T-helper 2 cell (primary cell): ENCODE results near the gene SPTLC1.
A peak's percentile ranks its signal among the peaks of the same experiment; 100 is the strongest.

Source experiments
- DNase-seq, 5 experiments: peaks; one replicate each; pipeline versions ENCODE4 v3.0.0 to v3.0.0-alpha.2; 2012 to 2022

Gene SPTLC1

DNA sequence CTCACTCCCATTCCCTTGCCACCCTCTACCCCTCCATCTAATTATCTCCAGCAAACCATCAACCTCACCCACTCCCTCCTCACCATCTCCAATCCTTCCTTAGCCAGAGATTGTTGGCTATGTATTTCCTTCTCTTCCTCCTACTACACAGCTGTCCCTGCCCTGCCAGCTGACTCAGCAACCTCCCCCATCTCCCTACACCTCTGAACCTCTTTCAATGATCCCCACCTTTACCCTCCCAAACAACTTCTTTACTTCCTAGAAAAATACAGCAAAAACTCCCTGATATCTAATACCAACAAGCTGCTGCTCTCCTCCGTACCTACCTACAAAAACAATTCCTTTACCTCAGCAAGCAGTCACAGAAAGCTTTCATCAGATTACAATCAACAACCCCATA lies 37.3 kb downstream of the SPTLC1 start:
- no peak for DNase-seq

DNA sequence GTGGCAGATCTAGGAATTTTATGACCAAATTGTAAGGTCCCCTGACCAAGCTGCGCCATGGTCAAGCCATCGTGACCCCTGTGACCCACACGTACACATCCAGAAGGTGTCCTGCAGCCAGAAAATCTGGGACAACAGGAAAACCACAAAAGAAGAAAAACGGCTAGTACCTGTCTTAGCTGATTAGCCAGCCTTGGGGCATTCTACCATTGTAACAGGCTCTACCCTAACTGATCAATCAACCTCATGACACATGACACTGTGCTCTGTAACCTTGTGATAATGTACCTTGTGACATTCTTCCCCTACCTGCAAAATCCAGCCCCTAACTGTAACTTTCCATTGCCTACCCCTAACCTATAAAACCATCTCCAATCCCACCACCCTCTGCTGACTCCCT lies 43.6 kb downstream of the SPTLC1 start:
- no peak for DNase-seq

DNA sequence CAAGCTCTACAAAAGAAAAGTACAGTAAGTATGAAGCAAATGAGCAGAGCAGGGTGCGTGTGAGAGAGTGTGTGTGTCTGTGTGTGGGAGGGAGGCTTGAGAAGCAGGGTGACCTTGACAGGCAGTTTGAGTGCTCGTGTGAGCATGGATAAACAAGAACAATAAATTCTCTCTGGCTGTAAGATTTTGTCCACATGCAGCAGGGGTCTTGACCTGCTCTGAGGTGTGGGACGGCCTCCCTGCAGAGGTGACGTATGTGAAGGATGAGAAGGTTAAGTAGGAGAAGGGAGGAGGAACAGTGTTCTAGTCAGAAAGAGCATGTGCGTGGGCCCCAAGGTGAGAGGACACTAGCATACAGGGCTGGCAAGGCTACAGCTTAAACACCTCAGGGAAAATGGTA lies 49.0 kb downstream of the SPTLC1 start:
- no peak for DNase-seq

DNA sequence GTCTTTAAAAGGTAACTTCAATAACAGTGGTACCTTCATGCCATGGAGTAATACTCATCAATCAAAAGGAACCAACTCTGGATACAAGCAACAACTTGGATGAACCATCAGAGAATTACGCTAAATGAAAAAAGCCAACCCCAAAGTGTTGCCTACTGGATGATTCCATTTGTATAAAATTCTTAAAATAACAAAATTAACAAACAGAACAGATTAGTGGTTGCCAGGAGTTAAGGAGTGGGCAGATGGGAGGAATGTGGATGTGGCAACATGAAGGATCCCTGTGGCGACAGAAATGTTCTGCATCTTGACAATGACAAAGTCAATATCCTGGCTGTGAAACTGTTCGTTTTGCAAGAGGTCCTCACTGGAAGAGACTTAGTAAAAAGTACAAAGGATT lies 50.5 kb downstream of the SPTLC1 start:
- no peak for DNase-seq

DNA sequence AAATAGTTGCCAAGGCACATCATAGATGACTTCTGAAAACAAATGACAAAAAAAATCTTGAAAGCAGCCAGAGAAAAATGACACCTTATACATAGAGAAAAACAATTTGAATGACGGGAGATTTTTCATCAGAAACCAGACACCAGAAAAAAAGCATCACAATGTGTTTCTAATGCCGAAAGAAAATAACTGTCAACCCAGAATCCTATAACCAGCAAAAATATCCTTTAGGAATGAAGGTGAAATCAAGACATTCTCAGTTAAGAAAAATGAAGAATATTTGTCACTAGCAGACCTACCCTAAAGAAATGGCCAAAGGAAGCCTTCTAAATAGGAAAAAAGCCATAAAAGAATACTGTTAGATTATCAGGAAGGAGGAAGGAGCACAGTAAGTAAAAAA lies 54.0 kb downstream of the SPTLC1 start:
- DNase-seq: no peak

DNA sequence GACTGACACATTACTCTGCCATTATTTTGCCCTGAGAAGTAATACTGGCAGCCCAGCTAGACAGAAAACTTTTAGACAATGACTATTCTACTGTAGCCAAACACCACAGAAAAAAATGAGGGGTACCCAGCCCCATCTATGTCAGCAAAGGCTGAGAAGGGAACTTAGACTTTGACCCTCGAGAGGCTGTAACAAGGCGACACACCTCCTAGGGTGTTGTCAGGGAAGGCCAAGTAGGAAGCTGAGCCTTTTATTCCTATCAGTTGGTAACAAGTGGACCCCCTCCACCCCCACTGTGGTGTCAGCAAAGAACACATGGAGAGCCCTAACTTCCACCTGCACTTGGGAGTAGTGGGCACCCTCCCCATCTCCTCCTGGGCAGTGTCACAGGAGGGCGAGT lies 55.6 kb downstream of the SPTLC1 start:
- no peak for DNase-seq

DNA sequence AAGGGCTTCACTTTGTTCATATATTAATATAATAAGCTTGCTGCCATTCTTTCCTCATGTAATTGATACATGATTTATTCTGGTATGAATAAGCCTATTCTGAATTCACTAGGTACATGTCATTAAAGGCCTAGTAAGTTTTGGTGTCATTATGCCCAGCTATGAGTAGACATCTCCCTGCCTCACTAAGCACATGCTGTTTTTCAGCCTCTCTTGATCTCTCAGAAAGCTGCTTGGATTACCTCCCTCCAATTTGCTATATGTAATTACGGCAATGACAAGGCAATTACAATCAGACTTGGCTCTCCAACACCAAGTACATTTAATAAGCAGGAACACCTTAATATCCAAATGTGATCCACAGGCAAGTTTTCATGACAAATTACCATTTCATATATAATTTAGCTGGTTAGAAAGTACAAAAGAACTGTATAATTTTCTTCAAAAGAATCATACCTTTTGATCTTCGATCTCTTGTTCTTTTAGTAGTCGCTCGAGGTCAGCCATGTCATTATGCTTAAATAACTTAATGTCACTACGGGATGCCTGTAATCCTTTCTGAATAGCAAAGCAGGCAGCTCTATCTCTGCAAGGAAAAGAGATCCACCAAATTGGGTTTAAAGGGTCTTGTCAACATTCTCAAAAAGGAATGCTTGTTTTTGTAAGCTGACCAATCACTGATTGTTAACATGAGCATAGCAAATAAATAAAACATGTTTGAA lies 56.3 kb downstream of the SPTLC1 start:
- DNase-seq: peak in 1 of 5 experiments; percentile 2

DNA sequence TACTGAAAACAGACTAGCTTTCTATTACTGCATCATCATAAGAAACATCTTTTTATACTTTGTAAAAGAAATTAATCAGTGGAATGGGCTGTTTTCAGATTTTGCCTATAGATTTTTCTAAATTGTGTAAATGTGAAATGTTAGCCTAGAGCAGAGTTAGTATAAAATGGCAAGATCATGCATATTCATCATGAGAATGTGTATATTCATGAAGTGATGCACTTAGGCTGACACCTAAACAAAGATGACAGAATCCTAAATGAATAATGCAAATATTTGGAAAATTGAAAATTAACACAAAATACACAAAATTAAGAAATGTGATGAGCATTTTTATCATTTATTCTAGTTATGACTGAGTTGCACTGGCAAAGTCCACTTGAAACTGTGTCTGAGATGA lies 57.2 kb downstream of the SPTLC1 start:
- no peak for DNase-seq

DNA sequence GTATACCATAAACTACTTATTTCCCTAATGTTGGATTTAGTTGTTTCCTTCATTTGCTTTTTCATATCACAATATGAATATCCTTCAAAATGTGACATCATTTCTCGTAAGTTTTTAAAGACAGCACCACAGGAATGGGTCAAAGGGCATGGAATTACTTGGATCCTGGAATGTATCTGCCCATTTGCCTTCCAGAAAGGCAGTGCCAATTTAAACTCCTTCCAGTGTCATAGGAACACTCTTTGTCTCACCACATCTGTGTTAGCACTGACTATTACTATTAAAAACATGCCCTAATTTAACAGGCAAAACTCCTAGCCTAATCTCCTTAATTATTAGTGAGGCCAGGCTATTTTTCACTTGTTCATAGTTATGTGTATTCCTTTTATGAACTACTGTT lies 58.0 kb downstream of the SPTLC1 start:
- no peak for DNase-seq

DNA sequence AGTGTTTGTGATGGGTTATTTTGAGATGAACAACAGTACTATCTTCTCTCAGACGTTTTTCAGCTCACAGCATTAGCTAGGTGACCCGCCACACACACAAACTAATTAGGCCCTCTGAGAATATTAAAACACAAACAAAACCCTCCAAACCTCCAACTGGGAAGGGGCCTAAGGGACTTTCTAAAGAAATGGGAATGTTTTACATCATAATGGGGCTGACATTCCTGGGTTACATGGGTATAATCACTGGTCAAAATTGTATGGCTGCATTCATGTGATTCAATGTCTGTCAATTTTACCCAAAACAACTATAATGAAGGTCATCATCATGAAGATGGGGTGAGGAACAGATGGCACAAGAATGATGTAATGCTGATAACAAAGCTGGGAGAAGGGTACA lies 59.6 kb downstream of the SPTLC1 start:
- no peak for DNase-seq

DNA sequence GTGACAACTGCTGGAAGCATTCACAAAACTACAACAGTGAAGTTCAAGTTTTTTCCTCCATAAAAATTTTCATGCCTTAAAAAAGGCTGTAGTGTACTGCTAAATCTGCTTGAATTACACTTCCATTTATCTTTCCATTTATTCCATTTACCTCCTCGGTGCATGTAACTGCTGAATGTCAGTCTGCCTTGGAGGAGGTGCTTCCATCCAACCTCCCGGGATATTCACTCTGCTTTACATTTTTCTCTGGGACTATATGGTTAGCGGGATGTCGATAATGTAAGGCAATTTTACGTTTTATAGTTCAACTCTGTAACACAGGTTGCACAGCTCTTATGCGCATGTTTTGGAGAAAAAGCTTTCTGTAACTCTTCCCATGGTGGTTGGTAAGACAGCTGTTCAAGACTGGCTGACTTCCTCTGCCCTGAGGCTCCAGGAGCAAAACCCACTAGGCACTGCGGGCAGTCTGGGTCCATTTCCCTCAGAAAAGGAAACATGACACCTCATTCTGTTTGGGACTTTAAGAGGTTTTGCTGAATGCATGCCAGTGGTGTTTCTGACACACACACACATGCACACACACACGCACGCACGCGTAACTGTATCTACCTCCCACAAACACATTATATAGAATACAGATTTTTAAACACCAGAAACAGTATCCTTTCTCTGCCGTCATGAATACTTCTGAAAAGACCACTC lies 66.1 kb downstream of the SPTLC1 start:
- no peak for DNase-seq

DNA sequence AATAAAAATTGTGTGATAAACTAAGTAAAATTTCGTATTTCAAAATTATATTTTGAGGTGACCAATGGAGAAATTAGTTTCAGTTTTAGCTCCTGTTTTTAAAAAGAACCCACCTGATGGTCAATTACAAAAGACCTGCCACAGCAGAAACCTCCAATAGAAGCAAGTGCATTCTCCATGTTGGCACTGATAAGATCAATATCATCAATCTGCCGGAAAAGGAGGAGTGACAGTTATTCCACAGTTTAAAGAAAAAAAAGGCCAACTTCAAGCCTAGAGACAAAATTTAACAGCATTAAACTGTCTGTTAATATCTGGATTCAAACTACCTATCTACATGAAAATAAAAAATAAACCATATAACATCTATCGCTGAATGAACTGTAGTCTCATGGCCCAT lies 67.7 kb downstream of the SPTLC1 start:
- no peak for DNase-seq

DNA sequence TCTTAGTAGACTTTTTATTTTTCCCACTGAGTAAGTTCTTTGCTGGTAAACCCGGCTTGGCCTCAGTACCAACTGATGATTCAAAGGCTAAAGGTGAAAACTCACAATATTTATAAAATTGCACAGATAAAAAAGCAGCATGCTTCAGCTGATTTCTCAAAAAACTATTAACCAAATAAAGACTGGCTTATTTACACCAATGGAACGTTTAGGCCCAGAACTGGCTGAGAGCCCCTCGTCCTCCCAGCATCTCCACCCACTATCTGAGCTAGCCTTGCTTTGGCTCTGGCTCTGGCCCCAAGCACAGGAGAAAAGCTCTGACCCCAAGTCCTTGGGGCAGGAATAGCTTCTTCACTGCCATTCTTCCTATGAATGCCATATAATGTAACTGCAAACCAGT lies 68.5 kb downstream of the SPTLC1 start:
- DNase-seq: no peak

DNA sequence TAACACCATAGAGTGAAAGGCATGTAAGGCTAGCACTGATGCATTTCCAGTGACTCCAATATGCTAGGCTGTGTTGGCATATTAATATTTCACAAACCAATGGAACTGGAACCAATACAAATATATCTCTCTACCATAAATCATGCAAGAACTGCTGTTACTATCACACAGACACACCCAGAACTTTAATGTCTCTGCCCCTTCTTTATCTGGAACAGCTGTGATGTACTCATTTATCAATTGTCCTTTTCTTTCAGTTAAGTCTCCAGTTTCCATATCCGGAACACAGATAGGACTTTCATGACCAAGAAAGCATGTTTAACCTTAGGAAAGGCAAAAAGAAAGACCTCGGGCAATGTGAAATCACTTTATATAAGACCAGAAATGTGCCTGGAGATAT lies 70.3 kb downstream of the SPTLC1 start:
- no peak for DNase-seq

DNA sequence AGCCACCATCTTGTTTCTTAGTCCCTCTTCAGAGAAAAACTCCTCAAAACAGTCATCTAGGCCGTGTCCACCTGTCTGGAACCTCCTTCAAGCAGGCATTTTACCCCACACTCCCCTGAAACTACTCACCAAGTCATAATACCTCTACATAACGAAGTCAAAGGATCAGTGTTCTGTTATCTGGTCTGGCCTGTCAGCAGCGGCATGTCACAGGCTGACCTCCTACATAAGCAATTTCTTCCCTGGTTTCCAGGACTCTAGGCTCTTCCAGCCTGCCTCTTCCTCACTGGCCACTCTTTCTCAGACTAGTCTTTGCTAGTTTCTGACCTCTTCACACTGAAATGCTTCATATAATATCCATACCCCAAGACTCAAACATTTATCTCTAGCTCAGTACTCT lies 72.2 kb downstream of the SPTLC1 start:
- no peak for DNase-seq

DNA sequence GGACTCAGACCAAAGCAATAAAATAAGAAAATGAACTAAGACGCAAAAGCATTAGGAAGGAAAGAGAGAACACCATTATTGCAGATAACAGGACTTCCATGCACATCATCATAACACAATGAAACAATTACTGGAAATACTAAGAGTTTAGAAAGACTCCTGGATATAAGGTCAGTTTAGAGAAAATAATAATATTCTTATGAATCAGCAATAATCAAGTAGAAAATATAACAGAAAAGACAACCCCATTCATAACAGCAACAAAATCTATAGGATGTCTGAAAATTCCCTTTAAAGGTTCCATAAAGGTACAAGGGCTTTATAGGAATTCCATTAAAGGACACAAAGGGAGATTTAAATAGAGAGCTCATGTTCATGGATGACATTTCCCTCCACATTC lies 73.0 kb downstream of the SPTLC1 start:
- DNase-seq: no peak

DNA sequence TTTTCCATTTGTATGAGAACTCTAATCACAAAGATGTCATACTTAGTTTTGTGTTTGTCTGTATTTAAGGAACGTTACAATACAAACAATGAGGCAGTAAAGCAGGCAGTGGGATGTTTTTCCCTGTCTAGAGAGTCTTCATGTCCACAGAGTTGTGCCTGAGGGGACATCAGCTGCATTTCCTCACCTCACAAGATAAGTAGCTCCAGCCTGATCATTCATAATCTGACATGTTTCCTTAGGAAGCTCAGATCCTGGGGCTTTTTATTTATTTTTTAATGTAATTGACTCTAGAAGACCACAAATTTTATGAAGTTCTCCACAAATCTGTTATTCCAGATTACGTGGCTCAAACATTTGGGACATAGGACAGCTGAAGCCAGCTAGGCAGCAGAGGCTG lies 78.5 kb downstream of the SPTLC1 start:
- no peak for DNase-seq

DNA sequence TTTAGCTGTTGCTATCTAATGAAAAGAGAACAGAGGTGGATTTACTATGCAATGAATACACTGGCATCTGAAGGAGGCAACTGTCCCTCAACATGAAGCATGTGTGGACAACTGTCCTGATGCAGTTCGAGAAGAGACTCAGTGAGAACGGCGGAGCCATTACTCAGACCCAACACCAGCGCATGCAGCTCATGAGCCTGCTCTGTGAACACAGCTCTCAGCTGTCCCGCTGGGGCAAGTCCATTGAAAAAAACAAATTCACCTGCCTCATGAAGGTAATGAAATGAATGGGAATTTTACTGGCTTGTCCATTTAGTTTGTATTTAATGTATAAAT lies 78.8 kb downstream of the SPTLC1 start:
- DNase-seq: no peak

DNA sequence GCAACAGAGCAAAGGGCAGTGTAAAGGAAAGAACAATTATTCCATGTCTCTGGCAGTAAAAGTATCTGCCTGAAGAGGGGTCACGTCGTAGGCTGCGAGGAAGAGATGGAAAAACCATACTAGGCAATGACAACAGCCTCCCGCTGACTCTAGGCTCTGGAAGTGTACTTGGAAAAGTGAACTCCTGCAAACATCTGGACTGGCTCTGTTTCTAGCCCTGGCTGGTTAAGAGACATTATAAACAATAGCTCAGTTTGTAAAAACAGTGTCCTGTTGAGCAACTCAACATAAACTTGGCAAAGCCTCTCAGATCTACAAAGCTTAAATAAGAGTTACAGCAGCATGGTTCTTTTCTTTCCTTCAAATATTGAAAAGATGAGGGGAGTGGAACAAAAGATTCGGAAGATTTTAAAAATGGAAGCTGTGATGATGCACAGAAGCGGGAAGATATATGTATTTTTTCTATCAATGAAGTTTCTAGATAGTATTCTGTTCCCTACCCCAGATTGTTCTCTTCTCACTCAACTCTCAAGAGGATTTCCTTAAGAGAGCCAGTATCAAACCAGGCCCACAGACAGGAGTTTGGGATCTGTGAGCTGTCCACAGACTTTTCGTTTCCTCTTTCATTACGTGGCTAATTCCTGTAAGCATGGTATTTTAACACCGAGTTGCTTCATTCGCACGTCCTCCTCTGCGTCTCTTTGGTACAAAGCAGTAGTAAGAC lies 79.4 kb downstream of the SPTLC1 start:
- DNase-seq: no peak

DNA sequence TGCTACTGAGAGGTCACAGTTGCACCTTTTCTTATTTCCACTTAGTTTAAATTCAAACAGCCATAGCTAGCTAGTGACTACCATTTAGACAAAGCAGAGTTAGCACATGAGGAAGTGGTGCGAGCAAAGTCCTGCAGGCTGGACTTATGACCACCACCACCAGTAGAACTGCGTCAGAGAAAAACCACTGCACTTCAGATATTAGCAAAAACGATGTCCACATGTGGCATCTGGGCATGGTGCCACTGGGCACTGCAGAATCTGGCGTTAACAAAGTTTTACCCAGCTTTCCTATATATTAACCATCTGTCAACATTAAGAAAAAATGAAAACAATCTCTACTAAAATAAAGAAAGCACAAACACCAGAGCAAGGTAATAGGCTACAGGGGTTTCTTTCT lies 80.1 kb downstream of the SPTLC1 start:
- no peak for DNase-seq

DNA sequence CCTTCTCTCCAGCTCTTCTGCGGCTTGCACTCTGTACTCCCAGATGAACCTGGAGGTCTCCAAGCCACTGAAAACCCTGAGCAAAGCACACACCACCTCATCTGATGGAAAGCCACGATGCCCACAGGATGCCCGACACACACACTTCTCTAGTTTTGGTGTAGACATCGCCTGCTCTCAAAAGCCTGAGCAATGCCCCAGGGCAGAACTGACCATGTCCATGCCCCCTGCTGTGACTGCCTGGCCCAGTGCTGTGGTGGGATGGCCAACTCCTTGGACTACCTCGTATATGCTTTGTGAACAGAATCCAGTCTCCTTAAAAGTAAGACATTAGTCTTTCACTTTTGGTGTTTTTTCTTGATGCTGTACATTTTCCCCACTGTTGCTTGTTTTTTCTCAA lies 81.2 kb downstream of the SPTLC1 start:
- DNase-seq: no peak

DNA sequence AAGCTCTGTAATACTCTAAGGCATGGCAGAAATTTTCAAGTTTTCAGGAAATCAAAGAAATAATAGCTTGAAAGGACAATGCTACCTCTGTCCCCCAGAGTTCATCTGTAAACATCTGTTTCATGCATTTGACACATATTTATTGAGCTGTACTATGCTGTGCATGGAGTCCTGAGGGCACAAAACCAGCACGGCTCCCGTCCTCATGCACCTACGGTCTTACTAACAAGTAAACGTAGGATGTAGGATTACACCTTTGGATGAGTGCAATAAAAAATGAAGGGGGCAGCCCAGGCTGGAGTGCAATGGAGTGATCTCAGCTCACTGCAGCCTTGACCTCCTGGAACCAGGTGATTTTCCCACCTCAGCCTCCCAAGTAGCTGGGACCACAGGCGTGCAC lies 81.9 kb downstream of the SPTLC1 start:
- no peak for DNase-seq

DNA sequence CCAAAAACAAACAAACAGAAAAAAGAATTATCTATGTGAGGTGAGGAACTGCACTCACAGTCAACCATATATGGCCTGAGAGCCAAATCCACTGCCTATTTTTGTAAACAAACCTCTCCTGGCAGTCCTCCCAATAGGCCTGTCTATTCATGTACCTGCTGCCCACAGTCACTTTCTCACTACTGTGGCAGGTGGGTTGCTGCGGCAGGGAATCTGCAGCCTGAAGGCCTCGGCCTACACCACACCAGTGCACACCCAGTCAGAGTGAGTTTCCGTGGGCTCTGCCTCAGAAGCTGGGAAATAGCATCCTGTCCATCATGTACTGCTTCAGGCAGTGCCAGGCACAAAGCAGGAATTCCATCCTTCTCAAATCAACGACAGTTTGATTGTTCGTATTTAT lies 82.3 kb downstream of the SPTLC1 start:
- DNase-seq: no peak

DNA sequence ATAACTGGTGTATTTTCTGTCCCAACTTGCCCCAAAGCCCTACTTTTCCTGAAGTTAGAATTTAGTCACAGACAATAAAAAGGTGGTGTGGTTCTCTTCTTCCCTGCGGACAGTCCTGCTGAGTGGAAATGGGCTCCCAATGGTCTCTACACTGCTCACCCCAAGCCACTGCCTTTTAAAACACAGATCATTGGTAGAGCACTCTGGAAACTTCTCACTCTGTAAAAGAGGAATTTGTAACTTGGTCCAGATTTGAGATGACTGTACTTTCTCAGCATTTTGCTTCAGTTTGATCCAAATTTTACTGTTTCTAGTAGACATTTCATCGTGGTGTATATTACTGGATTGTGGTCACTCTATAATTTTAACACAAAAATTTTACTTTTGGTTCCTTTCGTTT lies 84.8 kb downstream of the SPTLC1 start:
- no peak for DNase-seq
